H9 (cell line): Measurements from ENCODE around the gene KCNG2. TPM values are rescaled to one million over a fixed set of nuclear protein-coding genes. Genes with fewer than 3 reads are reported as not detected.

ENCODE experiments used
- DNase-seq: peaks from one replicate; pipeline ENCODE4 v3.0.0-alpha.2; 2017
- H2AFZ ChIP-seq: one replicate; pipeline ENCODE4 v1.6.1; 2013; ENCODE audit warnings: mild to moderate bottlenecking, low read length, control low read depth, moderate library complexity
- H2AK5ac ChIP-seq: 2 replicates; pipeline ENCODE4 v1.6.1; 2013; ENCODE audit warnings: low read length, control low read depth, mixed read lengths; ENCODE audit not compliant: insufficient read length
- H2BK120ac ChIP-seq: one replicate; pipeline ENCODE4 v1.6.1; 2013; ENCODE audit warnings: low read depth, mild to moderate bottlenecking, low read length, control low read depth, inconsistent platforms; ENCODE audit not compliant: poor library complexity, severe bottlenecking
- H2BK12ac ChIP-seq: 2 replicates; pipeline ENCODE4 v1.6.1; 2013; ENCODE audit warnings: low read length, control low read depth, mixed read lengths, low read depth; ENCODE audit not compliant: insufficient read length
- H2BK15ac ChIP-seq: 2 replicates; pipeline ENCODE4 v1.6.1; 2013; ENCODE audit warnings: low read depth, low read length, control low read depth
- H2BK20ac ChIP-seq: one replicate; pipeline ENCODE4 v1.6.1; 2013; ENCODE audit warnings: low read depth, mild to moderate bottlenecking, low read length, control low read depth, inconsistent platforms; ENCODE audit not compliant: poor library complexity, severe bottlenecking
- H2BK5ac ChIP-seq: 2 replicates; pipeline ENCODE4 v1.6.1; 2013; ENCODE audit warnings: low read length, control low read depth, mixed read lengths; ENCODE audit not compliant: insufficient read length
- H3K14ac ChIP-seq: 2 replicates; pipeline ENCODE4 v1.6.1; 2013; ENCODE audit warnings: low read length, control low read depth; ENCODE audit not compliant: insufficient read depth
- H3K18ac ChIP-seq: 2 replicates; pipeline ENCODE4 v1.6.1; 2013; ENCODE audit warnings: low read depth, mild to moderate bottlenecking, mixed read lengths, low read length, control low read depth; ENCODE audit not compliant: insufficient read length
- H3K23ac ChIP-seq: 2 replicates; pipeline ENCODE4 v1.6.1; 2013; ENCODE audit warnings: low read length, control low read depth, mixed read lengths, low read depth; ENCODE audit not compliant: insufficient read length
- H3K23me2 ChIP-seq: 2 replicates; pipeline ENCODE4 v1.6.1; 2013; ENCODE audit warnings: low read depth, mild to moderate bottlenecking, mixed read lengths, low read length, control low read depth; ENCODE audit not compliant: insufficient read length, poor library complexity, severe bottlenecking
- H3K27ac ChIP-seq: 2 replicates; pipeline ENCODE4 v1.5.1; 2013; ENCODE audit warnings: low read length, control low read depth, mixed read lengths, low read depth; ENCODE audit not compliant: insufficient read length
- H3K27me3 ChIP-seq: 2 replicates; pipeline ENCODE4 v1.6.1; 2013; ENCODE audit warnings: low read length, control low read depth, inconsistent platforms; ENCODE audit not compliant: insufficient read depth
- H3K4ac ChIP-seq: 2 replicates; pipeline ENCODE4 v1.6.1; 2013; ENCODE audit warnings: low read depth, mild to moderate bottlenecking, control low read depth, inconsistent platforms, low read length, moderate library complexity
- H3K4me1 ChIP-seq: 2 replicates; pipeline ENCODE4 v1.6.1; 2013; ENCODE audit warnings: low read length, control low read depth, inconsistent platforms; ENCODE audit not compliant: insufficient read depth
- H3K4me2 ChIP-seq: 2 replicates; pipeline ENCODE4 v1.6.1; 2013; ENCODE audit warnings: low read length, control low read depth, mixed read lengths; ENCODE audit not compliant: insufficient read length, insufficient read depth
- H3K56ac ChIP-seq: 2 replicates; pipeline ENCODE4 v1.6.1; 2013; ENCODE audit warnings: low read depth, mild to moderate bottlenecking, mixed read lengths, low read length, control low read depth; ENCODE audit not compliant: insufficient read length
- H3K79me1 ChIP-seq: 2 replicates; pipeline ENCODE4 v1.6.1; 2013; ENCODE audit warnings: low read depth, mild to moderate bottlenecking, moderate library complexity, low read length, control low read depth, inconsistent platforms; ENCODE audit not compliant: insufficient read depth, poor library complexity, severe bottlenecking
- H3K79me2 ChIP-seq: 2 replicates; pipeline ENCODE4 v1.6.1; 2013; ENCODE audit warnings: low read length, control low read depth, inconsistent platforms; ENCODE audit not compliant: insufficient read depth
- H3K9ac ChIP-seq: 2 replicates; pipeline ENCODE4 v1.6.1; 2013; ENCODE audit warnings: low read length, control low read depth, mixed read lengths; ENCODE audit not compliant: insufficient read length; ENCODE audit errors: extremely low read depth
- H3K9me3 ChIP-seq: one replicate; pipeline ENCODE4 v1.6.1; 2013; ENCODE audit warnings: low read depth, low read length, inconsistent platforms; ENCODE audit not compliant: control insufficient read depth
- H3T11ph ChIP-seq: one replicate; pipeline ENCODE4 v1.6.1; 2013; ENCODE audit warnings: mild to moderate bottlenecking, low read length, control low read depth, inconsistent platforms
- H4K20me1 ChIP-seq: one replicate; pipeline ENCODE4 v1.6.1; 2013; ENCODE audit not compliant: control insufficient read depth, insufficient read length, insufficient read depth
- H4K5ac ChIP-seq: 2 replicates; pipeline ENCODE4 v1.6.1; 2013; ENCODE audit warnings: low read depth, mild to moderate bottlenecking, mixed read lengths, low read length, control low read depth; ENCODE audit not compliant: insufficient read length
- H4K8ac ChIP-seq: replicated peaks from 2 replicates; pipeline ENCODE4 v1.6.1; 2013; ENCODE audit warnings: low read length, control low read depth, mixed read lengths, low read depth; ENCODE audit not compliant: insufficient read length
- H4K91ac ChIP-seq: 2 replicates; pipeline ENCODE4 v1.6.1; 2013; ENCODE audit warnings: low read depth, mild to moderate bottlenecking, moderate library complexity, mixed read lengths, low read length, control low read depth; ENCODE audit not compliant: insufficient read length
- H3K27ac Mint-ChIP-seq, 3 experiments: 2 replicates in 2 of 3; 3 replicates in 1 of 3; pipeline ENCODE4 v1.8.0; 2020 to 2021; ENCODE audit warnings: mixed read lengths in 3 of 3, mild to moderate bottlenecking in 1 of 3, moderate library complexity in 1 of 3
- H3K27me3 Mint-ChIP-seq: 2 replicates; pipeline ENCODE4 v1.8.0; 2021; ENCODE audit warnings: low read depth, mild to moderate bottlenecking, moderate library complexity, mixed read lengths
- H3K36me3 Mint-ChIP-seq, 3 experiments: 2 replicates in 2 of 3; 3 replicates in 1 of 3; pipeline ENCODE4 v1.8.0; 2020 to 2021; ENCODE audit warnings: low read depth in 3 of 3, mixed read lengths in 3 of 3; ENCODE audit not compliant: insufficient read depth in 1 of 3
- H3K4me1 Mint-ChIP-seq, 2 experiments: 2 replicates each; pipeline ENCODE4 v1.8.0; 2020; ENCODE audit warnings: mixed read lengths in 2 of 2
- H3K4me3 Mint-ChIP-seq, 2 experiments: 2 replicates in 1 of 2; 3 replicates in 1 of 2; pipeline ENCODE4 v1.8.0; 2020 to 2021; ENCODE audit warnings: mild to moderate bottlenecking in 2 of 2, mixed read lengths in 2 of 2, moderate library complexity in 1 of 2
- H3K9me3 Mint-ChIP-seq, 2 experiments: 2 replicates in 1 of 2; 3 replicates in 1 of 2; pipeline ENCODE4 v1.8.0; 2020; ENCODE audit warnings: mild to moderate bottlenecking in 2 of 2, mixed read lengths in 2 of 2, moderate library complexity in 1 of 2
- CTCF ChIP-seq: fragments of 200-600 bp; sonication (generic); conservative IDR thresholded peaks from 3 replicates; pipeline ENCODE4 v1.8.0; 2021; ENCODE audit warnings: antibody characterized with exemption, mild to moderate bottlenecking
- WGBS: extraction: QIAGEN DNeasy Blood & Tissue Kit; methylation state at CpG from one replicate; pipeline ENCODE4 v1.1.7; 2013; ENCODE audit warnings: missing lambda C conversion rate, low lambda C conversion rate, mixed read lengths; ENCODE audit not compliant: insufficient read length; ENCODE audit errors: extremely low coverage; 5-methylcytosine and 5-hydroxymethylcytosine counted together
- total RNA-seq: library from RNA; stranded (reverse); gene quantifications from 2 replicates; pipeline ENCODE4 v1.2.1, GENCODE V29; 2021

The KCNG2 gene
- total RNA-seq, 1 experiment from 2014 or later, result 0.15 TPM

DNA sequence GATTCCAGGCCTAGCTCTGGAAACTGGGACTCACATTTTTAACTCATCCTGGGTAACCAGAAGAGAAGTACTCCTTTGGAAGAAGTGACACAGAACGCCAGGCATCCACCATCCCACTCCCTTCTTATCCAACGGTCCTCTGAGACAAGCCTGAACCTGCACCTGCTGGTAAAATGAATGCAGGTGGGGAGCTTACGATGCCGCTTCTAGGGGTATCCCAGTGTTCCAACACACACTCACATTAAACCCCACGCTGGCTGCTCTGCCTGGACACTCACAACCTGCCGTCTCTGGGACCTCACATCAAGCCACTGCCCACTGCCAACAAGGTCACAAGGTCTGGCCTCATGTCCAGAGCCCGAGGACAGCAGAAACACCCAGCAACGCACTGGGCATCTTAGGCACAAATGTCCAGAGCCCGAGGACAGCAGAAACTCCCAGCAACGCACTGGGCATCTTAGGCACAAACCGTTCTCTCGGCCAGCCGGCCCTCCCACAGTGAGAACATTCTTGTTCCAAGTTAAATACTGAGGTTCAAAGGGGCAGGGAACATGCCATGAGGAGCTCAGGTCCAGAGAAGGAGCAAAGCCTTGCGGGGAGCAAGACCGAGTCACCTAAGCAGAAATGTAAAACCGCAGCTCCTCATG, 143.9 kb downstream of the KCNG2 start:
- Mint-ChIP-seq H3K4me3 (no peak overlapping the region), H3K27me3 (0 out of 2 replicates have a peak, but pooled peaks cover 1% of the 10 kb centered on the region), H3K9me3 (no peaks in the 10 kb centered on the region; a peak in 1 of 5 replicates), H3K36me3 (peaks cover 0 to 16% (median 9%) of the 10 kb centered on the region in 3 experiments; a peak in 5 of 7 replicates), H3K27ac (peak overlapping the region in 1 of 3 experiments; percentile 22; a peak in 2 of 7 replicates), H3K4me1 (peaks cover 7 to 17% of the 10 kb centered on the region in 2 experiments)
- no peak overlapping the region for H3K9ac ChIP-seq
- H2AK5ac ChIP-seq, result no peak overlapping the region
- no peaks in the 10 kb centered on the region for H3K23me2 ChIP-seq
- no peak overlapping the region for H3K14ac ChIP-seq
- H3K79me1 ChIP-seq, result no peaks in the 10 kb centered on the region
- no peak overlapping the region for H2AFZ ChIP-seq
- H2BK5ac ChIP-seq, result no peak overlapping the region
- no peaks in the 10 kb centered on the region for H3K4me1 ChIP-seq
- no peak overlapping the region for H3K4me2 ChIP-seq
- H3K9me3 ChIP-seq, result no peaks in the 10 kb centered on the region
- no peak overlapping the region for H2BK12ac ChIP-seq
- no peak overlapping the region for H2BK120ac ChIP-seq
- DNase-seq, result peak; percentile 12
- H4K20me1 ChIP-seq, result no peaks in the 10 kb centered on the region
- no peak overlapping the region for H3K18ac ChIP-seq
- no peak overlapping the region for H4K5ac ChIP-seq
- H3T11ph ChIP-seq, result no peak overlapping the region
- H4K91ac ChIP-seq, result no peak overlapping the region
- H4K8ac ChIP-seq, result no peak overlapping the region
- no peak overlapping the region for H2BK15ac ChIP-seq
- WGBS, result no CpG with 5 or more reads among the region's 16 CpGs
- no peaks in the 10 kb centered on the region for H3K79me2 ChIP-seq
- no peak overlapping the region for H2BK20ac ChIP-seq
- no peak overlapping the region for H3K56ac ChIP-seq
- no peak overlapping the region for H3K23ac ChIP-seq
- H3K27ac ChIP-seq, result no peak overlapping the region
- H3K4ac ChIP-seq, result no peak overlapping the region
- no peak for TF ChIP-seq CTCF
- no peaks in the 10 kb centered on the region for H3K27me3 ChIP-seq
